NCI-H748 (cell line): Measurements from ENCODE around the gene TUFT1.
"Not testable (repeated sequence)": the region's sequence is repeated elsewhere in the genome, so short reads cannot be mapped to it uniquely, and the experiment has no call there.

Source experiments
- DNase-seq: peaks from one replicate; lab custom pipeline; 2025; ENCODE audit not compliant: unreplicated experiment; lab: John Stamatoyannopoulos, UW

TUFT1 gene

GRCh38 chr1:151512326-151512725, 27.8 kb upstream of the TUFT1 start:
- no peak for DNase-seq

- DNase-seq = peak; percentile 34
Observed at GRCh38 chr1:151512801-151513625, 27.1 kb upstream of the TUFT1 start.

GRCh38 chr1:151513626-151514121, 26.4 kb upstream of the TUFT1 start:
- no peak for DNase-seq

- DNase-seq = no peak
Observed at GRCh38 chr1:151514366-151514765, 25.7 kb upstream of the TUFT1 start.

- DNase-seq = no peak
Observed at GRCh38 chr1:151515265-151515664, 24.8 kb upstream of the TUFT1 start.

GRCh38 chr1:151516031-151516511, 24.0 kb upstream of the TUFT1 start:
- DNase-seq = no peak

GRCh38 chr1:151518431-151518830, 21.7 kb upstream of the TUFT1 start:
- DNase-seq = no peak

GRCh38 chr1:151518936-151519335, 21.2 kb upstream of the TUFT1 start:
- DNase-seq = no peak

- no peak for DNase-seq
Observed at GRCh38 chr1:151519667-151520066, 20.4 kb upstream of the TUFT1 start.

GRCh38 chr1:151520359-151520758, 19.8 kb upstream of the TUFT1 start:
- no peak for DNase-seq

GRCh38 chr1:151522427-151522826, 17.7 kb upstream of the TUFT1 start:
- not testable (repeated sequence) for DNase-seq

- no peak for DNase-seq
Observed at GRCh38 chr1:151523326-151523725, 16.8 kb upstream of the TUFT1 start.

GRCh38 chr1:151524736-151525135, 15.4 kb upstream of the TUFT1 start:
- no peak for DNase-seq

GRCh38 chr1:151526735-151527525, 13.2 kb upstream of the TUFT1 start:
- no peak for DNase-seq

GRCh38 chr1:151529211-151529702, 10.9 kb upstream of the TUFT1 start:
- no peak for DNase-seq

- no peak for DNase-seq
Observed at GRCh38 chr1:151529781-151530180, 10.3 kb upstream of the TUFT1 start.

GRCh38 chr1:151530461-151530860, 9.6 kb upstream of the TUFT1 start:
- no peak for DNase-seq

- no peak for DNase-seq
Observed at GRCh38 chr1:151533870-151534269, 6.2 kb upstream of the TUFT1 start.

GRCh38 chr1:151534662-151535278, 5.3 kb upstream of the TUFT1 start:
- peak; percentile 61 for DNase-seq

GRCh38 chr1:151535326-151536271, 4.5 kb upstream of the TUFT1 start:
- no peak for DNase-seq
